ENCODE measurements around the gene AP3B2.
A peak's percentile ranks its signal among the peaks of the same experiment; 100 is the strongest.
"Not testable (repeated sequence)": the region's sequence is repeated elsewhere in the genome, so short reads cannot be mapped to it uniquely, and the experiment has no call there.

Gene AP3B2

GRCh38 chr15:82710926-82711490 is 1.3 kb upstream of the AP3B2 start:
- Histone ChIP-seq H2BK120ac (ENCODE audit: insufficient read depth, low read length, poor library complexity) (no peak overlapping the region), H3K4me1 (ENCODE audit: control insufficient read depth in 1 of 2, insufficient read depth in 2 of 2, low read length in 2 of 2) (peaks cover 8 to 12% of the 10 kb centered on the region in 2 experiments), H2BK5ac (ENCODE audit: low read depth, low read length, poor library complexity) (no peak overlapping the region), H4K12ac (ENCODE audit: low read depth, low read length) (no peak overlapping the region), H3K36me3 (ENCODE audit: control insufficient read depth in 1 of 2, insufficient read depth in 2 of 2, low read length in 2 of 2) (no peaks in the 10 kb centered on the region), H3K79me2 (ENCODE audit: control insufficient read depth, insufficient read depth, low read length, poor library complexity) (no peaks in the 10 kb centered on the region), H3K79me1 (ENCODE audit: low read length) (peaks cover 5% of the 10 kb centered on the region), H2AK5ac (ENCODE audit: low read length) (no peak overlapping the region), H3K9ac (ENCODE audit: low read length) (no peak overlapping the region), H4K8ac (ENCODE audit: low read depth, low read length) (no peak overlapping the region), H2BK12ac (ENCODE audit: low read length) (no peak overlapping the region), H2AFZ (ENCODE audit: insufficient read depth, low read length, poor library complexity) (no peak overlapping the region), H3K14ac (ENCODE audit: low read length) (no peak overlapping the region), H3K9me3 (ENCODE audit: insufficient read depth, low read depth, low read length) (peaks cover 2% of the 10 kb centered on the region), H4K91ac (ENCODE audit: low read depth, low read length) (no peak overlapping the region), H3K4me2 (ENCODE audit: low read length) (no peak overlapping the region), H3K18ac (ENCODE audit: low read length) (no peak overlapping the region), H3K4me3 (ENCODE audit: low read depth, low read length) (no peak overlapping the region), H3K23ac (ENCODE audit: low read length) (no peak overlapping the region), H3K4ac (ENCODE audit: low read depth, low read length) (no peak overlapping the region), H3K27me3 (ENCODE audit: insufficient read depth, low read length) (no peaks in the 10 kb centered on the region), H3K27ac (ENCODE audit: low read depth, low read length) (no peak overlapping the region)
- WGBS (ENCODE audit: extremely low coverage, insufficient coverage, insufficient read length): no CpG with 5 or more reads among the region's 26 CpGs
- DNase-seq: no peak

GRCh38 chr15:82710208-82710555 is 507 bp upstream of the AP3B2 start:
- Histone ChIP-seq H3K14ac (ENCODE audit: low read length) (peak overlapping the region; percentile 5), H3K23ac (ENCODE audit: low read length) (no peak overlapping the region), H3K79me2 (ENCODE audit: control insufficient read depth, insufficient read depth, low read length, poor library complexity) (no peaks in the 10 kb centered on the region)

GRCh38 chr15:82709081-82709420 is 624 bp downstream of the AP3B2 start:
- H3K23ac ChIP-seq (ENCODE audit: low read length): no peak overlapping the region
- H2BK120ac ChIP-seq (ENCODE audit: insufficient read depth, low read length, poor library complexity): no peak overlapping the region
- peaks cover 8 to 12% of the 10 kb centered on the region in 2 experiments for H3K4me1 ChIP-seq (ENCODE audit: control insufficient read depth in 1 of 2, insufficient read depth in 2 of 2, low read length in 2 of 2)
- H3K4me3 ChIP-seq (ENCODE audit: low read depth, low read length): peak overlapping the region; percentile 50
- H3K4me2 ChIP-seq (ENCODE audit: low read length): peak overlapping the region; percentile 96
- H2AFZ ChIP-seq (ENCODE audit: insufficient read depth, low read length, poor library complexity): peak overlapping the region; percentile 93
- H2BK12ac ChIP-seq (ENCODE audit: low read length): no peak overlapping the region
- no peaks in the 10 kb centered on the region for H3K79me2 ChIP-seq (ENCODE audit: control insufficient read depth, insufficient read depth, low read length, poor library complexity)
- no peak overlapping the region for H4K91ac ChIP-seq (ENCODE audit: low read depth, low read length)
- H3K18ac ChIP-seq (ENCODE audit: low read length): peak overlapping the region; percentile 77
- H3K36me3 ChIP-seq (ENCODE audit: control insufficient read depth in 1 of 2, insufficient read depth in 2 of 2, low read length in 2 of 2): no peaks in the 10 kb centered on the region
- no CpG with 5 or more reads among the region's 15 CpGs for WGBS (ENCODE audit: extremely low coverage, insufficient coverage, insufficient read length)
- H4K12ac ChIP-seq (ENCODE audit: low read depth, low read length): peak overlapping the region; percentile 83
- H3K9ac ChIP-seq (ENCODE audit: low read length): no peak overlapping the region
- H3K4ac ChIP-seq (ENCODE audit: low read depth, low read length): no peak overlapping the region
- no peak for DNase-seq
- peak overlapping the region; percentile 64 for H4K8ac ChIP-seq (ENCODE audit: low read depth, low read length)
- peaks cover 5% of the 10 kb centered on the region for H3K79me1 ChIP-seq (ENCODE audit: low read length)
- no peak overlapping the region for H2BK5ac ChIP-seq (ENCODE audit: low read depth, low read length, poor library complexity)
- H3K14ac ChIP-seq (ENCODE audit: low read length): no peak overlapping the region
- no peaks in the 10 kb centered on the region for H3K27me3 ChIP-seq (ENCODE audit: insufficient read depth, low read length)
- no peak overlapping the region for H3K27ac ChIP-seq (ENCODE audit: low read depth, low read length)
- H2AK5ac ChIP-seq (ENCODE audit: low read length): no peak overlapping the region
- no peaks in the 10 kb centered on the region for H3K9me3 ChIP-seq (ENCODE audit: insufficient read depth, low read depth, low read length)

More at GRCh38 chr15:82710208-82710555, 507 bp upstream of the AP3B2 start:
- WGBS (ENCODE audit: extremely low coverage, insufficient coverage, insufficient read length): no CpG with 5 or more reads among the region's 14 CpGs
- peak overlapping the region; percentile 75 for H3K4me3 ChIP-seq (ENCODE audit: low read depth, low read length)
- peak overlapping the region; percentile 21 for H4K91ac ChIP-seq (ENCODE audit: low read depth, low read length)
- H3K4ac ChIP-seq (ENCODE audit: low read depth, low read length): no peak overlapping the region
- DNase-seq: no peak
- peak overlapping the region; percentile 62 for H2AFZ ChIP-seq (ENCODE audit: insufficient read depth, low read length, poor library complexity)
- no peak overlapping the region for H2BK5ac ChIP-seq (ENCODE audit: low read depth, low read length, poor library complexity)
- H2BK12ac ChIP-seq (ENCODE audit: low read length): no peak overlapping the region
- H3K27me3 ChIP-seq (ENCODE audit: insufficient read depth, low read length): no peaks in the 10 kb centered on the region
- H3K4me2 ChIP-seq (ENCODE audit: low read length): peak overlapping the region; percentile 96
- H3K27ac ChIP-seq (ENCODE audit: low read depth, low read length): no peak overlapping the region
- H2BK120ac ChIP-seq (ENCODE audit: insufficient read depth, low read length, poor library complexity): peak overlapping the region; percentile 4
- H3K79me1 ChIP-seq (ENCODE audit: low read length): peaks cover 5% of the 10 kb centered on the region
- no peaks in the 10 kb centered on the region for H3K9me3 ChIP-seq (ENCODE audit: insufficient read depth, low read depth, low read length)
- peak overlapping the region; percentile 3 for H4K8ac ChIP-seq (ENCODE audit: low read depth, low read length)
- H3K4me1 ChIP-seq (ENCODE audit: control insufficient read depth in 1 of 2, insufficient read depth in 2 of 2, low read length in 2 of 2): peaks cover 8 to 12% of the 10 kb centered on the region in 2 experiments
- no peak overlapping the region for H3K18ac ChIP-seq (ENCODE audit: low read length)
- H2AK5ac ChIP-seq (ENCODE audit: low read length): no peak overlapping the region
- no peak overlapping the region for H4K12ac ChIP-seq (ENCODE audit: low read depth, low read length)
- no peaks in the 10 kb centered on the region for H3K36me3 ChIP-seq (ENCODE audit: control insufficient read depth in 1 of 2, insufficient read depth in 2 of 2, low read length in 2 of 2)
- no peak overlapping the region for H3K9ac ChIP-seq (ENCODE audit: low read length)

GRCh38 chr15:82705856-82706255 is 3.8 kb downstream of the AP3B2 start:
- DNase-seq; H3K18ac ChIP-seq (ENCODE audit: low read length); H3K36me3 ChIP-seq (ENCODE audit: control insufficient read depth in 1 of 2, insufficient read depth in 2 of 2, low read length in 2 of 2); H2AFZ ChIP-seq (ENCODE audit: insufficient read depth, low read length, poor library complexity); H3K4ac ChIP-seq (ENCODE audit: low read depth, low read length); H4K8ac ChIP-seq (ENCODE audit: low read depth, low read length); H2BK120ac ChIP-seq (ENCODE audit: insufficient read depth, low read length, poor library complexity); H2AK5ac ChIP-seq (ENCODE audit: low read length); H3K4me3 ChIP-seq (ENCODE audit: low read depth, low read length); H3K23ac ChIP-seq (ENCODE audit: low read length); H4K12ac ChIP-seq (ENCODE audit: low read depth, low read length); H3K27me3 ChIP-seq (ENCODE audit: insufficient read depth, low read length); H3K79me2 ChIP-seq (ENCODE audit: control insufficient read depth, insufficient read depth, low read length, poor library complexity); H2BK5ac ChIP-seq (ENCODE audit: low read depth, low read length, poor library complexity); H2BK12ac ChIP-seq (ENCODE audit: low read length); H3K79me1 ChIP-seq (ENCODE audit: low read length); H3K4me2 ChIP-seq (ENCODE audit: low read length); H4K91ac ChIP-seq (ENCODE audit: low read depth, low read length); H3K9me3 ChIP-seq (ENCODE audit: insufficient read depth, low read depth, low read length); H3K14ac ChIP-seq (ENCODE audit: low read length); H3K27ac ChIP-seq (ENCODE audit: low read depth, low read length); H3K9ac ChIP-seq (ENCODE audit: low read length): not testable (repeated sequence)
- WGBS (ENCODE audit: extremely low coverage, insufficient coverage, insufficient read length): no CpG with 5 or more reads among the region's 8 CpGs
- peaks cover 8 to 12% of the 10 kb centered on the region in 2 experiments for H3K4me1 ChIP-seq (ENCODE audit: control insufficient read depth in 1 of 2, insufficient read depth in 2 of 2, low read length in 2 of 2)

All from trophoblast cell (in vitro differentiated cells and primary cell).